8988T (cell line): ENCODE measurements around the gene PHKA1.
"Not testable (repeated sequence)": the region's sequence is repeated elsewhere in the genome, so short reads cannot be mapped to it uniquely, and the experiment has no call there.

Source experiments
- DNase-seq: peaks from one replicate; pipeline ENCODE4 v3.0.0; 2011

Gene PHKA1

DNA sequence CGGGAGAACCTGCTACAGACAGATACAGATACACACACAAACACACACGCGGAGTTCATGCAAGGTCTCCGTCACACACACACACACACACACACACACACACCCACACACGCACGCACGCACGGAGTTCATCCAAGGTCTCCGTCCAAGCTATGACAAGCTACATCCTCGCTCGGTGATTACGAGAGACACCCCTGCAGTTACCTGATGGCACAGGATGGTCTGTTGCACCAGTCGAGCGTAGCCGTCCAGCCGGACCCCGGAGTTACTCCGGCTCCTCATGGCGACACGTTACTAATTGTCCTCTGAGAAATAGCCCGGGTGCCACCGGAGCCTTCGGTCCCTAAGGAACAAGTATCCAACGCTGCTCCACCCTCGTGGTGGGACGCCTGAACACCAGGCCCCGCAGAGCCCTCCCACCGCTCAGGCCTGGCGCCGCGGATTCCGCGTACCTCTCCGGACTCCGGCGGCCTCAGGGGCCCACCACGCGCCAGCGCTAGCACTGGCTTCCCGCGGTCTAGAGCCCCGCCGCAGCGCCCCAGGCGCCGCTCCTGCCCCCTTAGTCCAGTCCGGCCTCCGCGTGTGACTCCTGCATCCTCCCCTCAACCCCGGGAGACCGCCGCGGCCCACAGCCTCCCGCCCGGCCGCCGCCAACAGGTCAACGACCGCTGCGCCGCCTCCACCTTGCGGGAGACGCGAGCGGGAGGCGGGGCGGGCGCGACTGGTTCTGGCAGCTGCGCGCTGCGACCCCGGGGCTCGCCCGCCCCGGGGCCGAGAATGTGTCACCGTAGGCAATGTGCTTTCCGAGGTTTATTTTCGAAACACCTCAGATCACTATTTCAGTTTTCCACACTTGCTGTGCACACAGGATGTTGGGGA is at the start of gene PHKA1:
Gene PHKA1, minus strand, starts transcription at position 708 of the 879 bp plus-strand sequence. Its CDS starts 426 bp downstream, at position 282.
- DNase-seq: not testable (repeated sequence)

DNA sequence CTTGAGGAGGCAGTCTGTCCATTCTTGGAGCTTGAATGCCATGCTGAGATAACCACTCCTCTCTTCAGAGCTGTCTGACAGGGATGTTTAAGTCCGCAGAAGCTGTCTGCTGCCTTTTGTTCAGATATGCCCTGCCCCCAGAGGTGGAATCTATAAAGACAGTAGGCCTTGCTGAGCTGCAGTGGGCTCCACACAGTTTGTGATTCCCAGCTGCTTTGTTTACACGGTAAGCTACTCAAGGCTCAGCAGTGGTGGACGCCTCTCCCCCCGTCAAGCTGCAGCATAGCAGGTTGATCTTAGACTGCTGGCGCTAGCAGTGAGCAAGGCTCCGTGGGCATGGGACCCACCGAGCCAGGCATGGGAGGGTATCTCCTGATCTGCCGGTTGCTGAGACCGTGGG is 46.3 kb upstream of the PHKA1 start:
- not testable (repeated sequence) for DNase-seq

DNA sequence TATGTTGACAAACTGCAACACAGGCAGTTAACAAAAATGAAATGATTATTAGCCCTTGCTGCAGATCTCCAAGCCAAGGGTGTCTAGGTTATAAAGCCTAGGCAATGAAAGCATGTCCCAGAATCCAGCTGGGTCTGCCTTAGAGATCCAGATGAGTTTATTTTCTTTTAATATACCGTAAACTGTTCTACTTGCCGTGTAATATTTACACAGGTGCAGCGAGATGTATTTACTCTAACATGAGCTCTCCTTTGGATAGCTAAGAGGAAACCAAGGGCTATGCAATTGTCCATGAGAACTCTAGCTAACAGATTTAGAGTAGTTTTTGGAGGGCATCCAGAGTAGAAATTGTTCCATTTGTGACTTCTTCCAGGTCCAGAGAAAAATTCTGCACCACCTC is 34.4 kb upstream of the PHKA1 start:
- DNase-seq: not testable (repeated sequence)

DNA sequence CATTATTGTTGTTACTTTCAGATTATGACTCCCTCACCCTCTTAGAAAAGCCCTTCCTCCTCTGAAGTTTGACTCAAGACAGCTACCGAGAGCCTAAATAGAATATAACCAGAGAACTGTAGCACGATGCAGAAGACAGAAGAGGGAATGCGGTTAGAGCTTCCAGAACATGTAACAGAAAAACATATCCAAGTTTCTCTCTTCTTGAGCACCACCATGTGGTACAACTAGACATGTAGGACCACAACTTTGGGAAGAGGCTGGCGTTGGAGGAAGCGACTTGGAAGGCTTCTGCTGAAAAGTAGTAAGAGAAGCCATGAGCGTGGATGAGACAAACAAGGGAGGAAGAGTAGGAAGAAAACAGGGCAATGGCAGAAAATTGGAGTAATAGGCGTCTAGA is 31.4 kb upstream of the PHKA1 start:
- not testable (repeated sequence) for DNase-seq

DNA sequence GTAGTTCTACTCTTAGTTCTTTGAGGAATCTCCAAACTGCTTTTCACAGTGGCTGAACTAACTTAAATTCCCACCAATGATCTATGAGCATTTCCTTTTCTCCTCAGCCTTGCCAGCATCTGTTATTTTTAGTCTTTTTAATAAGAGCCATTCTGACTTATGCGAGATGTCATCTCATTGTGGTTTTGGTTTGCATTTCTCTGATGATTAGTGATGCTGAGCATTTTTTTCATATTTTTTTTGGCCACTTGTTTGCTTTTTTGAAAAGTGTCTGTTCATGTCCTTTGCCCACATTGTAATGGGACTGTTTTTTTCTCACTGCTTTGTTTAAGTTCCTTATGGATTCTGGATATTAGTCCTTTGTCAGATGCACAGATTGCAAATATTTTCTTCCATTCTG is 21.5 kb upstream of the PHKA1 start:
- no peak for DNase-seq

DNA sequence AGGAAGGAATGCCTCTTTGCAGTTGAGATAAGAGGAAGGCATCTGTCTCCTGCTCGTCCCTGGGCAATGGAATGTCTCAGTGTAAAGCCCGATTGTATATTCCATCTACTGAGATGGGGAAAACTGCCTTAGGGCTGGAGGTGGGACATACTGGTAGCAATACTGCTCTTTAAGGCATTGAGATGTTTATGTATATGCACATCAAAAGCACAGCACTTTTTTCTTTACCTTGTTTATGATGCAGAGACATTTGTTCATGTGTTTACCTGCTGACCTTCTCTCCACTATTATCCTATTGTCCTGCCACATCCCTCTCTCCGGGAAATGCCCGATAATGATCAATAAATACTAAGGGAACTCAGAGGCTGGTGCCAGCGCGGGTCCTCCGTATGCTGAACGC is 19.5 kb upstream of the PHKA1 start:
- not testable (repeated sequence) for DNase-seq

DNA sequence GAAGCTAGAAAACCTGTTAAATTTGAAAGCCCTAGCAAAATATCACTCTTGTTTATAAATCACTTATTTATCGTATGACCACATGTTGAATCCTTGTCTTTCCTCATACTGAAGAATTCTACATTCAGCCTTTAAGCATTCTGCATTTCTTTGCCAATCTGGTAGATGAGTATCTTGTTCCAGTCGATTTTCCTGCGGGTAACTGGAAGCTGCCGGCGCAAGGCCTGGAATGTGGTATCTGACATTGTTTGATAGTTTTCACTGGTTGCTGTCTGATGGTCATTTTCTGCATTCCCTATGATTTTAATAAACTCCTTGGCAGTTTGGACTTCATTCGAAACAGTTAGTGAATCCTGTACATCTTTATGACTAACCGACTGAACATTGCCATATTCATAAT is 13.7 kb upstream of the PHKA1 start:
- no peak for DNase-seq

DNA sequence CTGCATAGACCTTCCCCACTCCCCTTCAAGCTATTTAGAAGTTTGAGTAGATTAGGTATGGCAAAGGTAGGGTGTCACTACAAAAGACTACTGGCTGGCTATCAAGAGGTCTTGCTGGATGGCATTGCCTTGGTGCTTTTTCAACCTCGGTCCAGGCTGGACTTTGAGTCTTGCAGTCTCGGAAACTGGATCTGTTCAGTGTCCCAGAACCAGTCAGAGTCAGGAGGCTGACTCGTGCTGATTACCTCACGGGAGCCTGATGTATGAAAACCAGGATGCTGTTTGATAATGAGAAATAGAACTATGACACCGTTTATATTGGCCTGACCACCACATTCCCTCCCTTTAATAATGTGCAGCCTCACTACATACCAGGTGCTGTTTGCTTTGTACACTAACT is 2.7 kb upstream of the PHKA1 start:
- no peak for DNase-seq

DNA sequence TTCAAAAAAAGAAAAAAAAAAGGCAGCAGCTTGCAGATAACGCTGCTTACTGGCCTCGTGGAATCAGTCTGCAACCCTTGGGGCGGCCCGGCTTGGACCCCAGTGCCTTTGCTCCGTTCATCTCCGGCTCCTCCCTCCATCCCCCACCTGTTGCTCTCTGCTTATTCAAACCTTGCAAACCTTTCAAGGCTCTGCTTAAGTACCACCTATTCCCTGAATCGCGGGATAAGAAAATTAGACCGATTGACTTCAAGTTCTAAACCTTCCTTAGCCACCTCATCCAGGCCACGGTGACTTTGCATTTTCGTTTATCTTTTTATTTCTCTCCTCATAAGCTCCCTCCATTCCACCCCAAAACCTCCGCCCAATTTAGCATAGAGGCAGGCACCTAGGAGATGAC is 1.4 kb upstream of the PHKA1 start:
- DNase-seq: no peak

DNA sequence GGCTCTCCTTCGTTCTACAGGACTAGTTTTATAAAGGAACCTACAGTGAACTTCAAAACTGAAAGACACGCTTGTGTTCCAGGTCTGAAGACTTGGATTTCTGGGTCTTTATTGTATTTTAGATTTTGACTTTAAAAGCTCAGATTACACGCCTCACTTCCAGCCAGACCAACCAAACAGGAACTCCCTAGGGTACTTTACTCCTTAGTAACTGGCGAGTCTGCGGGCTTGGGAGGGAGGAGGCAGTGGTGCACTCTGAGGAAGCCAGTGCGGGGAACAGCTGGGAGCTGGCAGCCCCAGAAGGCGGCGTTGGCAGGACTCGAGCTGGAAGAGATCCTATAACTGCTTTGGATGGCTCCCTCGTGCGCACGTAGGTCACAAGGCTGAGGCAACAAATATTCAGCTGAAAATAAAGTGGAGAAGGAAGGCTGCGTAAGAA is 391 bp upstream of the PHKA1 start:
- no peak for DNase-seq

DNA sequence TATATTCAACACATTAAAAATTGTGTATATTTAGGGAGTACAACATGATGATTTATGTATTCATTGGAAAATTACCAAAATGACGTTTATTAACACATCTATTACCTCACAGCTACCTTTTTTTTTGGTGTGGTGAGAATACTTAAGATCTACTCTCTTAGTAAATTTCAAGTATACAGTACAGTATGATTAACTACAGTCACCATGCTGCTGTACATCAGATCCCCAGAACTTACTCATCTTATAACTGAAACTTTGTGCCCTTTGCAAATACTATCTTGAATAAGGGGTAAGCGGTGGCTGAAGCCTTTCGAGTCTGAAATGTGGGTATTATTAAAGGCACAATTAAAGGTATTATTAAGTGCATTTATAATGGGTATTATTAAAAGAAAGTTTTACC is 976 bp downstream of the PHKA1 start:
- DNase-seq: no peak

DNA sequence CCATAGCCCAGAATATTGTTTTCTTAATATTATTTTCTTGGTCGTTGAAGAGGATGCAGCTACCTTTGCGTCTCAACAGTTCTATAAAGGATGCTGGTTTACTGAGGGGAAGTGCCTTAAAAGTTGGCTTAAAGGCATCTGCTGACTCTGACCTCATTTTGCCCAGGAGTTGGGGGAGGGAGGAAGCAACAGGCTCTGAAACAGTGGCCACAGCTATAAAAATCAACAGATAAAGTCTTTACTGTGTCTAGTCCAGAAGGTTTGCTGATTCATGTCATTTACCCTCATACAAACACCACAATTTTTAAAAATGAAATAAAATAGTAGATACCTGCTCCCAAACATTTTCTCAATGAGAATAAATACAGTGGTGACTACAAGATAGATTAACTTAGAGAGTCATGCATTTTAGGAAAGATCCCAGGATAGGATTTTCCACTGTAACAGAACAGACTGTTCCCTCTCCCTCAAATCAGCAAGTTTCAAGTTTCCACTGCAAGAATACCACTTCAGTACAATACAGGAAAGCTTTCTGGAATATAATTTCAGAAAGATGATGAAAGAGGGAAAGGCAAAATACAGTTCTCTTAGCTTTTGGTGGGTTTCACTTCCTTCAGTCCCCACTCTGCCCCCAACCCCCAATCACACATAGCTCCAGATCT is 1.9 kb downstream of the PHKA1 start:
- DNase-seq: no peak

DNA sequence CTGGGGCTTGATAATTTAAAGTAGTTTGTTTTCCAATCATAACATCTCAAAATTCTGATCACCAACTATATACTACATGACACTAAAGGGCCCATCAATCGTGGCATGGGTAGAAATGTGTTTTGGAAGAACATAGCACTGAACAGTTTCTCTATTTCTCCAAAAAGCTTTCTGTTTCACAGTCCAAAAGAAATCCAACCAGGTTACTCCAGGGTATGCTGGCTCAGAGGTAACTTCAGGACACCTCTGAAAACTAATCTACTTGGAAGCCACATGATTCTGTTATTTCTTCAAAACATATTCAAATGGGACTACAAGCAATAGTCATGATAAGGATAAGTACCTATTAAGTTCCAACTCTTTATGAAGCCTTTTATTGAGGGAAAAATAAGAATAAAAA is 8.3 kb downstream of the PHKA1 start:
- no peak for DNase-seq

DNA sequence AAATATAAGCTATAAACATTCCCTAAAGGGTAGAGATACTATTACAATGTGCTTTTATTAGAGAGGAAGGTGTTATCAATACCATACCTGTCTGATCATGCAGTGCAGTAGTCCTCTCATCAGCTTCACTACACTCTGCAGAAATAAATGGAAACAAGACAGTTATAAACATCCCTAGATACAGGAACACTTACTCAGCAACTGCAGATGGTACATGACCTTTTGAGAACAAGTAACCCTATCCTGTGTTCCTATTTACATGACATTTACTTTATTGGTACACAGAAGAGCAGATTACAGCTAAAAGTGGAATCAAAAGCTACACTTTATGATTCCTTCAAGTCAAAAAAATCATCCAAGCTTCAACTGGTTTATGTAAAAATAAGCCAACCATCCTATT is 9.0 kb downstream of the PHKA1 start:
- DNase-seq: no peak

DNA sequence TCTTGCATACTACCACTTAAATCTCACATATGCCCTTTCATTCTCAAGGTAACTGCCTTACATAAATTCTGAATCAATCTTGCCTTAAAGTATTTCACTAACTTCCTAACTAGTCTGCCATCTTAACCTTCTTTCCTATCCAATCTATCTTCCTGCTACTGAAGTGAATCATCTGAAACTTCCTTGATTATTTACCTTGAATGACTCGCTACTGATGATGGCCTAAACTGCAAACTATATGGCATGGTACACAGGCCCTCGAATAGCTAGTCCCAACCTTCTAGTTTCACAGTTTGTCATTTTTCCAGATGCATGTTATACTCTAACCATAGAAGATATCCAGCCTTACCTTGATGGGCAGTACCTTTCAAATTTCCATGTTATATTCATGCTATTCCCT is 19.9 kb downstream of the PHKA1 start:
- DNase-seq: no peak

DNA sequence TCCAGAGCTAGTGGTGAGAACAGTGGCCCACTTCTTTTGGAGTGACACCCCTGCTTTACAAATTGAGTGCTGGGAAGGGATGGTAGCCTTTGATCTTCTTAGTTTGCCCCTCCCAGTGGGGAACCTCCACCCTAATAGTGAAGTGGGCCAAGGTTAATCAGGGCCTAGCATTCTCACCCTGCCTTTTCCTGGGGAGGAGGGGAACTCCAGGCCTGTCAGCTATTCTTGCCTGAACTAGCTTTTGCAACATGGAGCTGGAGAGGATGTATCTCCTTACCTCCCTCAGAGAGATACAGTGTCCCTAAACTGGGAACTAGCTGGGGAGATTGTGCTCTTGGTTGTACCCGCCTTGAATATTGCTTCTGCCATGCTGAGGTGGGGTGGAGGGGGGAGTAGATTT is 20.6 kb downstream of the PHKA1 start:
- no peak for DNase-seq

DNA sequence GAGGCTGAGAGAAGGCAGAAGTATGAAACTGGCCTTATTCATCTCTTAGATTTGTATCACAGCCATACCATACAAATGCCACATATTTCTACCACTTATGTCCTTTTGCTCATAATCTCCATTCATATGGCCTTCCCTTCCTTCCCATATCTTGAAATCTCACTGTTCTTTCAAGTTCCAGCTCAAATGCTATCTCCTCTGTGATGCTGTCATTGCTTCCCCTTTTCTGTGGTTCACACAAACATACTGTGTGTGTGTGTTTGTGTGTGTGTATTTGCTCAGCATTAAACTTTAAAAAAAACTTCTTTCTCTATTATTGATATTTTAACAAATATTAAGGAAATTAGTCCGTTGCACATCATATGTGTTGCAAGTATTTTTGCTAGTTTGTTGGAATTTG is 26.7 kb downstream of the PHKA1 start:
- no peak for DNase-seq

DNA sequence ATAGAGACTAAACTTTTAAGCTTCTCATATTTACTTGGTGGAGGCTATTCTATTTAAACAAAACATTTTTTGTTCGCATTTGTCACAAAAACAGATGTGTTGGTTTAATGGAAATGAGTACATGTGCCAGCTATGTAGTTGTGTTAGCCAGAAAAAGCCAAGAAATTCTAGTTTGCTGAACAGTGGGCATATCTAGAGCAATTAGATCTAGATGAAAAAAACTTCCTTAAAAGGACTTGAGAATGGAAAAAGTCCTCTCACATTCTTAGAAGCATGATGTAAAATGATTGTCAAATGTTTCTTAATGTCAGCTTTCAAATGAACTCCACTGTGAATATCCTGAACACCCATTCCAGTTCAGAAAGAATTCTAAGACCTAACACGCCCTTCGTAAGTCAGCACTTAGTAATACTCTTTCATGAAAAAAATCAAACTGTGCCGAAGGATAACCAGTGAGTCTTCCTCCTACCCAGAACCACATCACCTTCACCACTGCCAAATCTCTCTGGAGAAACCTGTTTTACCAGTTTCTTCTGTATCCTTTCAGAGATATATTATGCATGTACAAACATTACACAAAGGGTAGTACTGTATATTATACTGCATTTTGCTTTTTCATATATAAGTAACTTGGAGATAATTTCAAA is 28.2 kb downstream of the PHKA1 start:
- no peak for DNase-seq

DNA sequence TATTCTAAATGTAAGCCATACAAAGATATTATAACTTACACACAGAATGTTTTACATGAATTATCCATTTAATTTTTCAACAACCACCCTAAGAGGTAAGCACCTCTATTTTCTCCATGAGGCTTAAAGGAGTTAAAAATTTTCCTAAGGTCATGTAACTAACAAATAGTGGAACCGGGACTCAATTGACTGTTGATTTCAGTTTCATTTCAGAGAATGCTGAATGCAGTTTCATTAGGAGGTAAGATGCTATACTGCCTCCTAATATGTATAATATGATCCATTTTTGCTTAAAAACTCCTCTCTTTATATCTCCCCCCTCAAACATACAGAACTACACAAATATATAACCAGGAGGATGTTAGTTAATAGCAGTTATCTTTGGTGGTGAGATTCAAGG is 29.1 kb downstream of the PHKA1 start:
- no peak for DNase-seq

DNA sequence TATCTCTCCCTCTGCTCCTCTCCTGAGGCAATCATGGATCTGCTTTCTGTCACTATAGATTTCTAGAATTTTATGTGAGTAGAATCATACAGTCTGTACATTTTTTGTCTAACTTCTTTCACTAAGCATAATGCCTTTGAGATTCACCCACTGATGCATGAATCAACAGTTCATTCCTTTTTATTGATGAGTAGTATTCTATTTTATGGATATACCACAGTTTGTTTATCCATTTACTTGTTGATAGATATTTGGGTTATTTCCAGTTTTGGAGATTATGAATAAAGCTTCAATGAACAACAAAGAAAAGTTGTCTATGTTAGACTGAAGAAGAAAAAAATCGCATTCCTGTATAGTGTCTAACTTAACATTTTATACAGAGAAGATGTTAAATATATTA is 30.5 kb downstream of the PHKA1 start:
- no peak for DNase-seq

DNA sequence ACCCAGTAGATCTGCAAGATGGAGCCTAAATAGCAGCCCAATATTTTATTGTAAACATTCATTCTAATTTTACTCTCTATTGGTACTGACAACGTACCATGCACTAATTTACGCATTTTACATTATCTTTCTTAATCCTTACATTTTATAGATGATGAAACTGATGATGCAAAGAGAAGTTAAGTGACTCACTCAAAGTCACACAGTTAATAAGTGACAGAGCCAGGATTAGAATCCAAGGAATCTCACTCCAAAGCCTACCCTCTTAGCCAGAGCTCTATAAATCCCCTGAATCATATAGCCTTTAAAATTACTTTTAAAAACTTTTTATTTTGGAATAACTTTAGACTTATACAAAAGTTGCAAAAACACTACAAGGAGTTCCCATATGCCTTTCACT is 37.6 kb downstream of the PHKA1 start:
- no peak for DNase-seq

DNA sequence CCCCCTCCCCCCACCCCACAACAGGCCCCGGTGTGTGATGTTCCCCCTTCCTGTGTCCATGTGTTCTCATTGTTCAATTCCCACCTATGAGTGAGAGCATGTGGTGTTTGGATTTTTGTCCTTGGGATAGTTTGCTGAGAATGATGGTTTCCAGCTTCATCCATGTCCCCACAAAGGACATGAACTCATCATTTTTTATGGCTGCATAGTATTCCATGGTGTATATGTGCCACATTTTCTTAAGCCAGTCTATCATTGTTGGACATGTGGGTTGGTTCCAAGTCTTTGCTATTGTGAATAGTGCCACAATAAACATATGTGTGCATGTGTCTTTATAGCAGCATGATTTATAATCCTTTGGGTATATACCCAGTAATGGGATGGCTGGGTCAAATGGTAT is 40.2 kb downstream of the PHKA1 start:
- DNase-seq: not testable (repeated sequence)

DNA sequence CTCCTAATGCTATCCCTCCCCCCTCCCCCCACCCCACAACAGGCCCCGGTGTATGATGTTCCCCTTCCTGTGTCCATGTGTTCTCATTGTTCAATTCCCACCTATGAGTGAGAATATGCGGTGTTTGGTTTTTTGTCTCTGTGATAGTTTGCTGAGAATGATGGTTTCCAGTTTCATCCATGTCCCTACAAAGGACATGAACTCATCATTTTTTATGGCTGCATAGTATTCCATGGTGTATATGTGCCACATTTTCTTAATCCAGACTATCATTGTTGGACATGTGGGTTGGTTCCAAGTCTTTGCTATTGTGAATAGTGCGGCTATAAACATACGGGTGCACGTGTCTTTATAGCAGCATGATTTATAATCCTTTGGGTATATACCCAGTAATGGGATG is 44.6 kb downstream of the PHKA1 start:
- DNase-seq: not testable (repeated sequence)

DNA sequence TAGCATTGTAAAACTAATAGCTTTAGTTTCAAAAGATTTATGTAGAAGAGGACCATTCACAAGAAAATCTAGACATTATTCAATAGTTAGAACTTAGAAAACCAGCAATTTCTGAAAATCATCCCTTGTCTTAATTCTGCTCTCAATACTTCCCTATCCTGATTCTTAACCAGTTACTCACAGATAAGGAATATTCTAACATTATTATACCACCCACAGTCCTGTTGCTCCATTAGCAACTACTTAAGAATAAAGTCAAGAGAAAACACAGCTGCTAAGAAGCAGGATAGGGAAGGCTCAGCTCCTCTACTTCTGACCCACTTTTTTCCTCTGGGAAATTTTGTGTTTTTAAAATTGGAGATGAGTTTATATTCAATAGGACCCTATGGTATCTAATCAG is 47.7 kb downstream of the PHKA1 start:
- no peak for DNase-seq
